ENCODE measurements around the gene PPP1R37. TPM values are rescaled to one million over a fixed set of nuclear protein-coding genes. Genes with fewer than 3 reads are reported as not detected.
A peak's percentile ranks its signal among the peaks of the same experiment; 100 is the strongest.

The PPP1R37 gene
- total RNA-seq, 1 experiment from 2014 or later, result 33.6 TPM

DNA sequence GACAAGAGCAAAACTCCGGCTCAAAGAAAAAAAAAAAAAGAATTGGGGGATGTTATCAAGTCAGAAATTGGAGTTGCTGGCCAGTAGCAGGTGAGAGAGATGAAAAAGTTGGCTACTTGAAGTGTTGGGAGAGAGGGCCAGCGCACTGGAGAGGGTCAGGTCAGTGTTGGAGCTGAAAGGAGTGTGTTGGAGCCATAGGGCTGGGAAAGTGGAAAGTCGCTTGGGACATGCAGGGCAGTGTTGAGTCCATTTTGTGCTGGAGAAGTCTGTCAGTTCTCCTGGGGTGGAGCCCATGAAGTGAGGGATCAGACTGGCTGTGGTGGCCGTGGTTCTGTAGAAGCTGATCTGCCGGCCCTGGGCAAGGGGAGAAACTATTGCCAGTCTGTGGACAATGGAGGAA lies 1.7 kb downstream of the PPP1R37 start:
- H4K20me1 ChIP-seq (ENCODE audit: control insufficient read depth, insufficient read depth, insufficient read length), result no peaks in the 10 kb centered on the region
- no peak overlapping the region for H3K18ac ChIP-seq (ENCODE audit: insufficient read length, low read depth, low read length)

More for the DNA sequence above, 1.7 kb downstream of the PPP1R37 start:
- DNase-seq, result no peak
- Histone ChIP-seq H3T11ph (ENCODE audit: low read length) (no peak overlapping the region), H3K23ac (ENCODE audit: insufficient read length, low read depth, low read length) (no peak overlapping the region), H3K9ac (ENCODE audit: extremely low read depth, insufficient read length, low read length) (no peak overlapping the region), H3K14ac (ENCODE audit: insufficient read depth, low read length) (no peak overlapping the region), H2AK5ac (ENCODE audit: insufficient read length, low read length) (no peak overlapping the region), H2BK5ac (ENCODE audit: insufficient read length, low read length) (no peak overlapping the region), H3K56ac (ENCODE audit: insufficient read length, low read depth, low read length) (no peak overlapping the region), H2AFZ (ENCODE audit: low read length) (no peak overlapping the region), H3K4me2 (ENCODE audit: insufficient read depth, insufficient read length, low read length) (no peak overlapping the region), H3K27ac (ENCODE audit: insufficient read length, low read depth, low read length) (no peak overlapping the region), H4K91ac (ENCODE audit: insufficient read length, low read depth, low read length) (no peak overlapping the region), H4K5ac (ENCODE audit: insufficient read length, low read depth, low read length) (no peak overlapping the region), H3K79me1 (ENCODE audit: insufficient read depth, low read depth, low read length, poor library complexity, severe bottlenecking) (no peaks in the 10 kb centered on the region), H2BK20ac (ENCODE audit: low read depth, low read length, poor library complexity, severe bottlenecking) (no peak overlapping the region), H3K23me2 (ENCODE audit: insufficient read length, low read depth, low read length, poor library complexity, severe bottlenecking) (peaks cover 9% of the 10 kb centered on the region), H2BK15ac (ENCODE audit: low read depth, low read length) (no peak overlapping the region), H3K79me2 (ENCODE audit: insufficient read depth, low read length) (peaks cover 48% of the 10 kb centered on the region; the same call in 1 of the 2 replicates), H2BK120ac (ENCODE audit: low read depth, low read length, poor library complexity, severe bottlenecking) (no peak overlapping the region), H3K4ac (ENCODE audit: low read depth, low read length) (no peak overlapping the region), H4K8ac (replicated peaks; ENCODE audit: insufficient read length, low read depth, low read length) (no peak overlapping the region), H2BK12ac (ENCODE audit: insufficient read length, low read depth, low read length) (no peak overlapping the region), H3K4me1 (ENCODE audit: insufficient read depth, low read length) (no peaks in the 10 kb centered on the region; the same call in 1 of the 2 replicates), H3K9me3 (ENCODE audit: control insufficient read depth, low read depth, low read length) (no peaks in the 10 kb centered on the region), H3K27me3 (ENCODE audit: insufficient read depth, low read length) (no peaks in the 10 kb centered on the region)
- H3K27me3 Mint-ChIP-seq (ENCODE audit: low read depth), result no peaks in the 10 kb centered on the region
- no CpG with 5 or more reads among the region's 5 CpGs for WGBS (ENCODE audit: extremely low coverage, insufficient read length, low lambda C conversion rate)
- TF ChIP-seq, protein P1, sequence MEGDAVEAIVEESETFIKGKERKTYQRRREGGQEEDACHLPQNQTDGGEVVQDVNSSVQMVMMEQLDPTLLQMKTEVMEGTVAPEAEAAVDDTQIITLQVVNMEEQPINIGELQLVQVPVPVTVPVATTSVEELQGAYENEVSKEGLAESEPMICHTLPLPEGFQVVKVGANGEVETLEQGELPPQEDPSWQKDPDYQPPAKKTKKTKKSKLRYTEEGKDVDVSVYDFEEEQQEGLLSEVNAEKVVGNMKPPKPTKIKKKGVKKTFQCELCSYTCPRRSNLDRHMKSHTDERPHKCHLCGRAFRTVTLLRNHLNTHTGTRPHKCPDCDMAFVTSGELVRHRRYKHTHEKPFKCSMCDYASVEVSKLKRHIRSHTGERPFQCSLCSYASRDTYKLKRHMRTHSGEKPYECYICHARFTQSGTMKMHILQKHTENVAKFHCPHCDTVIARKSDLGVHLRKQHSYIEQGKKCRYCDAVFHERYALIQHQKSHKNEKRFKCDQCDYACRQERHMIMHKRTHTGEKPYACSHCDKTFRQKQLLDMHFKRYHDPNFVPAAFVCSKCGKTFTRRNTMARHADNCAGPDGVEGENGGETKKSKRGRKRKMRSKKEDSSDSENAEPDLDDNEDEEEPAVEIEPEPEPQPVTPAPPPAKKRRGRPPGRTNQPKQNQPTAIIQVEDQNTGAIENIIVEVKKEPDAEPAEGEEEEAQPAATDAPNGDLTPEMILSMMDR (conservative IDR thresholded peaks at IDR 0.05), result no peak
- H3K4me1 Mint-ChIP-seq, result peaks cover 62 to 71% of the 10 kb centered on the region in 2 experiments
- peak overlapping the region; percentile 87 to 90 for H3K4me3 Mint-ChIP-seq
- H3K36me3 Mint-ChIP-seq (ENCODE audit: insufficient read depth in 1 of 3, low read depth in 3 of 3), result peaks cover 11 to 30% (median 11%) of the 10 kb centered on the region in 3 experiments
- peak overlapping the region in 2 of 3 experiments; percentile 4 to 30; a peak in 2 of 7 replicates for H3K27ac Mint-ChIP-seq
- H3K9me3 Mint-ChIP-seq, result no peaks in the 10 kb centered on the region; a peak in 2 of 5 replicates

Data from H9 (cell line).